ENCODE results near the gene ANKLE1.

ANKLE1 gene

GRCh38 chr19:17302391-17303166, 20.9 kb downstream of the ANKLE1 start:
- intact Hi-C loops (cut with DNase I) = no loop called here
- peak; percentile 30 to 87 (median 66) for DNase-seq

GRCh38 chr19:17303167-17303939, 21.7 kb downstream of the ANKLE1 start, which contains the start of gene ABHD8:
ABHD8 (minus strand) TSS chr19:17303425; CDS start chr19:17301616, 1,809 bp downstream.
- intact Hi-C loops (cut with DNase I) = no loop called here
- DNase-seq = peak; percentile 85 to 98 (median 95)

GRCh38 chr19:17303940-17304267, 22.2 kb downstream of the ANKLE1 start:
- intact Hi-C loops (cut with DNase I) = no loop called here
- DNase-seq = no peak

GRCh38 chr19:17304386-17305215, 22.9 kb downstream of the ANKLE1 start:
- DNase-seq = no peak
- intact Hi-C loops (cut with DNase I) = loop anchor here (5.0 kb wide), 1 partner anchor 37 kb away; the partner anchor contains the start of gene BABAM1

- intact Hi-C loops (cut with DNase I) = loop anchor here (5.0 kb wide), 1 partner anchor 38 kb away; the partner anchor contains the start of gene BABAM1
- peak in 1 of 42 donors; percentile 94 for DNase-seq
Measured at GRCh38 chr19:17305216-17305516, 23.5 kb downstream of the ANKLE1 start.

GRCh38 chr19:17305517-17306284, 24.0 kb downstream of the ANKLE1 start, which contains the start of gene MRPL34:
MRPL34 (plus strand) TSS chr19:17305872; CDS start chr19:17305893, 21 bp downstream.
- peak in 41 of 42 donors; percentile 91 to 98 (median 96) for DNase-seq
- intact Hi-C loops (cut with DNase I) = loop anchor here (5.0 kb wide), 1 partner anchor 38 kb away; the partner anchor contains the start of gene BABAM1

- intact Hi-C loops (cut with DNase I) = loop anchor here (5.0 kb wide), 1 partner anchor 39 kb away; the partner anchor contains the start of gene BABAM1
- DNase-seq = peak in 1 of 42 donors; percentile 20
Measured at GRCh38 chr19:17306285-17306714, 24.6 kb downstream of the ANKLE1 start.

GRCh38 chr19:17307876-17308377, 26.2 kb downstream of the ANKLE1 start:
- no peak for DNase-seq

GRCh38 chr19:17309198-17309964, 27.7 kb downstream of the ANKLE1 start, which contains the start of gene DDA1:
DDA1 (plus strand) TSS chr19:17309563; CDS start chr19:17309655, 92 bp downstream.
- DNase-seq = peak; percentile 97 to 100 (median 99)
- intact Hi-C loops (cut with DNase I) = loop anchor here (5.0 kb wide), 1 partner anchor 42 kb away; the partner anchor contains the start of gene BABAM1

More at GRCh38 chr19:17307876-17308377, 26.2 kb downstream of the ANKLE1 start:
- intact Hi-C loops (cut with DNase I) = loop anchor here (5.0 kb wide), 1 partner anchor 41 kb away; the partner anchor contains the start of gene BABAM1

- DNase-seq = peak in 1 of 42 donors; percentile 47
- intact Hi-C loops (cut with DNase I) = loop anchor here (5.0 kb wide), 1 partner anchor 43 kb away; the partner anchor contains the start of gene BABAM1
Measured at GRCh38 chr19:17309965-17310461, 28.3 kb downstream of the ANKLE1 start.

- intact Hi-C loops (cut with DNase I) = no loop called here
- no peak for DNase-seq
Measured at GRCh38 chr19:17311455-17312188, 29.9 kb downstream of the ANKLE1 start.

- DNase-seq = no peak
- intact Hi-C loops (cut with DNase I) = no loop called here
Measured at GRCh38 chr19:17312189-17313113, 30.8 kb downstream of the ANKLE1 start.

- DNase-seq = no peak
- intact Hi-C loops (cut with DNase I) = no loop called here
Measured at GRCh38 chr19:17314007-17314593, 32.4 kb downstream of the ANKLE1 start.

GRCh38 chr19:17318966-17319365, 37.3 kb downstream of the ANKLE1 start:
- no peak for DNase-seq
- intact Hi-C loops (cut with DNase I) = no loop called here

Data from head of caudate nucleus (tissue), 42 donors.